ENCODE measurements around the gene SEM1.

GRCh38 chr7:96691702-96692101, 17.9 kb downstream of the SEM1 start:
- no peak for TF ChIP-seq EZH2 (IDR thresholded peaks at IDR 0.05; ENCODE audit: low read length, unreplicated experiment)
- no peak for TF ChIP-seq CTCF (conservative IDR thresholded peaks at IDR 0.05; ENCODE audit: low read depth, low read length)
- TF ChIP-seq EZH2phosphoT487 (IDR thresholded peaks at IDR 0.05; ENCODE audit: borderline replicate concordance, low read length) = no peak

All from PC-3 (cell line).